Natural killer cell (primary cell): ENCODE data around the gene OR2A25. TPM values are rescaled to one million over a fixed set of nuclear protein-coding genes. Genes with fewer than 3 reads are reported as not detected.

ENCODE experiments used
- ATAC-seq, 3 donors: fragments of 150-1000 bp in 2 of 3; fragments of 200-7000 bp in 1 of 3; cut with Tn5 transposase; 1 replicate in 1 of 3; 2 replicates in 2 of 3; pipeline ENCODE4 v1.10.0; 2021; ENCODE audit warnings: mild to moderate bottlenecking in 2 of 3, moderate library complexity in 2 of 3
- DNase-seq, 2 donors: peaks; one replicate each; pipeline versions ENCODE4 v3.0.0 to v3.0.0-alpha.2; 2013 to 2021; ENCODE audit warnings: mixed read lengths in 1 of 2
- H3K27ac ChIP-seq: one replicate; pipeline ENCODE4 v1.5.1; 2013; ENCODE audit warnings: mild to moderate bottlenecking, low read length
- H3K27me3 ChIP-seq: one replicate; pipeline ENCODE4 v1.6.1; 2013; ENCODE audit warnings: low read length; ENCODE audit not compliant: control insufficient read depth, insufficient read depth
- H3K36me3 ChIP-seq: one replicate; pipeline ENCODE4 v1.6.1; 2013; ENCODE audit warnings: low read length; ENCODE audit not compliant: control insufficient read depth, insufficient read depth
- H3K4me1 ChIP-seq: one replicate; pipeline ENCODE4 v1.6.1; 2013; ENCODE audit warnings: low read length; ENCODE audit not compliant: control insufficient read depth, insufficient read depth
- H3K4me3 ChIP-seq: one replicate; pipeline ENCODE4 v1.5.1; 2013; ENCODE audit warnings: low read length
- H3K9me3 ChIP-seq: one replicate; pipeline ENCODE4 v1.6.1; 2013; ENCODE audit warnings: low read length; ENCODE audit not compliant: control insufficient read depth, insufficient read depth
- H3K27ac Mint-ChIP-seq, 2 donors: one replicate each; pipeline ENCODE4 v1.8.0; 2022; ENCODE audit warnings: mild to moderate bottlenecking in 2 of 2, mixed read lengths in 2 of 2, moderate library complexity in 1 of 2
- H3K27me3 Mint-ChIP-seq, 2 donors: one replicate each; pipeline ENCODE4 v1.8.0; 2022; ENCODE audit warnings: low read depth in 2 of 2, mixed read lengths in 2 of 2
- H3K36me3 Mint-ChIP-seq: one replicate; pipeline ENCODE4 v1.8.0; 2022; ENCODE audit warnings: mixed read lengths
- H3K4me1 Mint-ChIP-seq, 2 donors: one replicate each; pipeline ENCODE4 v1.8.0; 2022; ENCODE audit warnings: mixed read lengths in 2 of 2
- H3K4me3 Mint-ChIP-seq: one replicate; pipeline ENCODE4 v1.8.0; 2022; ENCODE audit warnings: mild to moderate bottlenecking, moderate library complexity, mixed read lengths
- H3K9me3 Mint-ChIP-seq, 2 donors: one replicate each; pipeline ENCODE4 v1.8.0; 2022; ENCODE audit warnings: mixed read lengths in 2 of 2
- CTCF ChIP-seq: fragments of 200-600 bp; IDR thresholded peaks from one replicate; pipeline ENCODE4 v1.8.0; 2022; ENCODE audit warnings: antibody characterized with exemption
- WGBS: methylation state at CpG from one replicate; pipeline ENCODE4 v1.1.7; 2013; ENCODE audit warnings: missing lambda C conversion rate; ENCODE audit not compliant: insufficient coverage; 5-methylcytosine and 5-hydroxymethylcytosine counted together
- intact Hi-C: fragments of 100-400 bp; cut with micrococcal nuclease; formaldehyde crosslinking; loops from one replicate; pipeline ENCODE4 v1.14.2; 2022
- total RNA-seq, 4 donors: library from RNA; stranded (reverse); fragments of 120-200 nt in 1 of 4; gene quantifications; one replicate each; pipeline versions ENCODE4 v1.2.3 to v1.2.4, GENCODE V29; 2013 to 2022

The OR2A25 gene
- total RNA-seq, 3 donors from 2014 or later (not counting 1 experiment from before 2014, with no cell fraction given), result not detected

DNA sequence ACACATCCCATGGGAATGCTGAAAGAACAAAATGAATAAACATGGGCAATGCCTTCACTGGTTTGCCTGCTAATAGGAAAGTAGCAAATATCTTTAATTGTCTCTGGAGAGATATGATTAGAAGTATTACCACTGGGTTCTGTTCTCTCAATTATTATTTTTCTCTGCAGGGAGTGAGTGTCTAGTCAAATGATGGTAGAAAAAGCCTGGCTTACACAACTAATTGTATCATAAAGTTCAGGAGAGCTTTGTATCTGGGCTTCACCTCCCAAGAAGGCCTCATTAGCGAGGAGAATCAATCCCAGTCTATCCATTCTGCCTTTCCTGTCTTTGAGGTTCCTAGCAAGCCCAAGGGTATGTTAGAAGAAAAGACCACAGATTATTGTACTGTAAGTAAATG is 53.3 kb downstream of the OR2A25 start, which contains the start of gene OR2A14:
Gene OR2A14, plus strand, starts transcription at position 301 of the 400 bp plus-strand sequence. CDS start 5,937 bp downstream, outside the sequence.
- TF ChIP-seq CTCF, result no peak
- Histone ChIP-seq H3K4me3 (no peak within 1 kb of the TSS), H3K27ac (no peak within 1 kb of the TSS), H3K36me3 (no peaks in the 10 kb centered on the region), H3K9me3 (no peaks in the 10 kb centered on the region), H3K4me1 (no peaks in the 10 kb centered on the region), H3K27me3 (no peaks in the 10 kb centered on the region)
- no peak within 1 kb of the TSS for H3K27ac Mint-ChIP-seq
- 80% methylated on average over 1 of the region's 1 CpG for WGBS
- ATAC-seq, result no peak
- peaks cover 0 to 2% of the 10 kb centered on the region in 2 donors for H3K27me3 Mint-ChIP-seq
- no peak for DNase-seq
- H3K4me1 Mint-ChIP-seq, result no peaks in the 10 kb centered on the region
- H3K4me3 Mint-ChIP-seq, result no peak within 1 kb of the TSS
- intact Hi-C loops, result no loop called here
- H3K36me3 Mint-ChIP-seq, result no peaks in the 10 kb centered on the region
- H3K9me3 Mint-ChIP-seq, result no peaks in the 10 kb centered on the region

Other genes with a start within 250 kb of the OR2A25 start
- gene TCAF1, start 167.6 kb upstream of the OR2A25 start, total RNA-seq, result 10 to 100 TPM; 12.7 to 24.5 (median 18.8) TPM
- not detected for gene OR2F2, start 134.6 kb upstream of the OR2A25 start, total RNA-seq
- gene OR2F1, start 115.0 kb upstream of the OR2A25 start, total RNA-seq, result not detected
- gene OR6B1, start 69.5 kb upstream of the OR2A25 start, total RNA-seq, result not detected
- gene OR2A5, start 20.9 kb upstream of the OR2A25 start, total RNA-seq, result not detected
- gene OR2A12, start 16.5 kb downstream of the OR2A25 start, total RNA-seq, result not detected
- gene OR2A2, start 39.8 kb downstream of the OR2A25 start, total RNA-seq, result not detected
- not detected for gene OR2A14, start 53.4 kb downstream of the OR2A25 start, total RNA-seq
- under 1 TPM in 2 of 3 donors, not detected in 1; 0.33 to 0.40 TPM for gene CTAGE4, start 113.7 kb downstream of the OR2A25 start, total RNA-seq
- 1 to 10 TPM in 2 of 3 donors, under 1 TPM in 1; 0.50 to 2.4 (median 1.2) TPM for gene ARHGEF35, start 126.0 kb downstream of the OR2A25 start, total RNA-seq
- gene OR2A42, start 169.8 kb downstream of the OR2A25 start, total RNA-seq, result not detected
- gene OR2A7, start 195.0 kb downstream of the OR2A25 start, total RNA-seq, result 1 to 10 TPM in 1 of 3 donors, under 1 TPM in 1, not detected in 1; 0.73 to 1.4 TPM
- under 1 TPM in 2 of 3 donors, not detected in 1; 0.33 to 0.66 TPM for gene CTAGE8, start 199.5 kb downstream of the OR2A25 start, total RNA-seq
- gene OR2A1, start 242.6 kb downstream of the OR2A25 start, total RNA-seq, result not detected